OCI-LY3 (cell line): ENCODE results near the gene NAV2.

Experiments used
- H2AFZ ChIP-seq: fragments of 200-600, 300-600 bp; shearing (Covaris generic); 2 replicates; pipeline ENCODE4 v1.6.0; 2014; ENCODE audit warnings: antibody characterized with exemption, low read depth, low read length
- H3K27ac ChIP-seq: fragments of 200-600, 300-600 bp; sonication (generic); 2 replicates; pipeline ENCODE4 v1.5.1; 2014; ENCODE audit warnings: mild to moderate bottlenecking, low read length, moderate library complexity, mixed read lengths
- H3K27me3 ChIP-seq: fragments of 200-600, 300-600 bp; sonication (generic); 2 replicates; pipeline ENCODE4 v1.6.1; 2014; ENCODE audit warnings: low read depth, low read length, mixed read lengths
- H3K36me3 ChIP-seq: fragments of 200-600, 300-600 bp; sonication (generic); replicated peaks from 2 replicates; pipeline ENCODE3; 2014; ENCODE audit warnings: low read depth, low read length, mixed read lengths
- H3K4me1 ChIP-seq: fragments of 300-600, 200-600 bp; sonication (generic); 2 replicates; pipeline ENCODE4 v1.6.1; 2014; ENCODE audit warnings: low read length, mixed read lengths
- H3K4me2 ChIP-seq: fragments of 200-600, 300-600 bp; sonication (generic); 2 replicates; pipeline ENCODE4 v1.6.1; 2014; ENCODE audit warnings: low read length, mixed read lengths
- H3K4me3 ChIP-seq: fragments of 300-600, 200-600 bp; sonication (generic); 2 replicates; pipeline ENCODE4 v1.5.1; 2014; ENCODE audit warnings: antibody characterized with exemption, mild to moderate bottlenecking, low read length, moderate library complexity
- H3K79me2 ChIP-seq: fragments of 300-600, 200-600 bp; shearing (Covaris generic); 2 replicates; pipeline ENCODE4 v1.6.1; 2014; ENCODE audit warnings: mild to moderate bottlenecking, low read length, mixed read lengths
- H3K9ac ChIP-seq: fragments of 300-600, 200-600 bp; shearing (Covaris generic); 2 replicates; pipeline ENCODE4 v1.6.0; 2014; ENCODE audit warnings: mild to moderate bottlenecking, low read length, moderate library complexity
- H3K9me3 ChIP-seq: fragments of 200-600, 300-600 bp; shearing (Covaris generic); 2 replicates; pipeline ENCODE4 v1.6.1; 2014; ENCODE audit warnings: low read length, mixed read lengths; ENCODE audit not compliant: insufficient read depth
- H4K20me1 ChIP-seq: fragments of 200-600, 300-600 bp; sonication (generic); 2 replicates; pipeline ENCODE4 v1.6.1; 2016; ENCODE audit warnings: low read length, mixed read lengths; ENCODE audit not compliant: insufficient read depth
- CTCF ChIP-seq: fragments of 200-600, 300-600 bp; sonication (generic); IDR thresholded peaks from 2 replicates; pipeline ENCODE4 v1.5.1; 2014; ENCODE audit warnings: antibody characterized with exemption, low read length, low read depth
- EZH2phosphoT487 ChIP-seq: fragments of 200-600 bp; shearing (Covaris generic); IDR thresholded peaks from 2 replicates; pipeline ENCODE4 v1.6.1; 2018; ENCODE audit warnings: antibody characterized with exemption, mixed run types, low read depth

The NAV2 gene

GRCh38 chr11:19978668-19979518, 266.3 kb downstream of the NAV2 start:
- Histone ChIP-seq H3K36me3 (no peaks in the 10 kb centered on the region), H3K4me3 (peak overlapping the region; percentile 60), H2AFZ (no peak overlapping the region), H3K9ac (peak overlapping the region; percentile 52), H3K27ac (peak overlapping the region; percentile 77), H3K27me3 (peaks cover 53% of the 10 kb centered on the region), H4K20me1 (no peaks in the 10 kb centered on the region), H3K4me2 (peak overlapping the region; percentile 87), H3K9me3 (no peaks in the 10 kb centered on the region), H3K79me2 (no peaks in the 10 kb centered on the region), H3K4me1 (peaks cover 47% of the 10 kb centered on the region)
- TF ChIP-seq CTCF (no peak), EZH2phosphoT487 (peak; percentile 32; the same call in 1 of the 2 replicates)

- Histone ChIP-seq H3K9ac (peak overlapping the region; percentile 52), H2AFZ (no peak overlapping the region), H3K36me3 (no peaks in the 10 kb centered on the region), H4K20me1 (no peaks in the 10 kb centered on the region), H3K4me3 (peak overlapping the region; percentile 60), H3K27ac (peak overlapping the region; percentile 77), H3K4me1 (peaks cover 52% of the 10 kb centered on the region), H3K79me2 (no peaks in the 10 kb centered on the region), H3K4me2 (peak overlapping the region; percentile 87), H3K27me3 (peaks cover 54% of the 10 kb centered on the region), H3K9me3 (no peaks in the 10 kb centered on the region)
- TF ChIP-seq CTCF, result no peak
Measured at GRCh38 chr11:19979519-19979845, 266.8 kb downstream of the NAV2 start.

GRCh38 chr11:19980388-19980787, 267.8 kb downstream of the NAV2 start:
- Histone ChIP-seq H4K20me1 (no peaks in the 10 kb centered on the region), H3K4me3 (no peak overlapping the region), H3K9ac (no peak overlapping the region), H2AFZ (no peak overlapping the region), H3K27me3 (peaks cover 53% of the 10 kb centered on the region), H3K4me1 (peaks cover 53% of the 10 kb centered on the region), H3K9me3 (no peaks in the 10 kb centered on the region), H3K79me2 (no peaks in the 10 kb centered on the region), H3K27ac (no peak overlapping the region), H3K4me2 (peak overlapping the region; percentile 87), H3K36me3 (no peaks in the 10 kb centered on the region)
- no peak for TF ChIP-seq CTCF
- no peak for TF ChIP-seq EZH2phosphoT487

GRCh38 chr11:19980957-19981669, 268.5 kb downstream of the NAV2 start:
- TF ChIP-seq CTCF (no peak), EZH2phosphoT487 (no peak)
- Histone ChIP-seq H3K27me3 (peaks cover 50% of the 10 kb centered on the region), H3K36me3 (no peaks in the 10 kb centered on the region), H3K4me3 (no peak overlapping the region), H4K20me1 (no peaks in the 10 kb centered on the region), H3K79me2 (no peaks in the 10 kb centered on the region), H3K4me1 (peaks cover 53% of the 10 kb centered on the region), H3K27ac (no peak overlapping the region), H3K4me2 (no peak overlapping the region), H2AFZ (no peak overlapping the region), H3K9me3 (no peaks in the 10 kb centered on the region), H3K9ac (no peak overlapping the region)
